HG02798 (cell line): ENCODE measurements around the gene PTPRC.
A peak's percentile ranks its signal among the peaks of the same experiment; 100 is the strongest.

Source experiments
- ATAC-seq: cut with Tn5 transposase; IDR thresholded peaks from one replicate; pipeline ENCODE4 v1.9.1; 2021; ENCODE audit warnings: mild to moderate bottlenecking; ENCODE audit not compliant: unreplicated experiment, poor library complexity

The PTPRC gene

DNA sequence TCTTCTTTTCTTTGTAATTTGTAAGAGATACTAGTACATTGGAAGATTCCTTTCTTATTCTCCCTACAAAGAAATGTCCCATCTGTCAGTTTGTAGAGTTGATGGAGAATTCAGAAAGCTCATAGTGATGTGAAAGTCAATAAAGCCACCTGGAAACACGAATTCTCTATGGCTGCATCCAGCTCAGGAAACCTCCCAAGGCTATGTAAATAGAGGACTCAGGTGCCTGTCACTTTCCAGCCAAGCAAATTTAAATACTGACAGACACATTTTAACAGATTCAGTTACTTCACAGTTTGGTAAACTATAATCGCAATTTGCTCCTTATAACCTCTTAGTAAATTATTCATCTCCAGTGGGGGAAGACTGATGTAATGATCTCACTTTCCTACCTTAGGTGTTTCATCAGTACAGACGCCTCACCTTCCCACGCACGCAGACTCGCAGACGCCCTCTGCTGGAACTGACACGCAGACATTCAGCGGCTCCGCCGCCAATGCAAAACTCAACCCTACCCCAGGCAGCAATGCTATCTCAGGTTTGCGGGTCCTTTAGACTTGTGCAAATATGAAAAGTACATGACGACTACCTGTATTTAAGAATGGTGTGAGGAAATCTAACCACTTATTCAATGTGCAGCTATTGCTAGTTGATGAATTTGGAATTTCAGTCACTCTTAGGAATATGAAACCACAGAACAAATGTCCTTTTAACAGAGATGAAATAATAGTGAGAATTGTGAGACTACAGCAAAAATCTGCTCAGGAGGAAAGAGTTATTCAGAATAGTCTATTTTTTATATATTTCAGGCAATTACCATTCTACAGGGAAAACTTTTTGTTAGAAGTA, 60.6 kb downstream of the PTPRC start:
- ATAC-seq, result no peak

DNA sequence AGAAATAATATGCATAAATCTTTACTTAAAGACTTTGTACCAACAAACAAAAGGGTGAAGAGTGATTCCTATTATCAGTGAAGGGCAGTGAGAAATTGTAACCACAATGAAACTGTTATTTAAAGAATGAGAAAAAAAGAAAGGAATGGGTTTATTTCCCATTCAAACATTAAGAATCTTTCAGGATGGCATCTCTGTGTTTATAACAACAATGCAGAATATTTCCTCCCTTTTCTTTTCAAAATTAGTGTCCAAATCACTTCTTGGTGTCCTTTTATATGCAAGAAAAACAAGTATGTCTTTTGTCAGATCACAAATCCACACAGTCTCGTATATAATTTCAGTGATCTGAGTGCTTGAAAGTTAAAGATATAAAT, 61.2 kb downstream of the PTPRC start:
- no peak for ATAC-seq

DNA sequence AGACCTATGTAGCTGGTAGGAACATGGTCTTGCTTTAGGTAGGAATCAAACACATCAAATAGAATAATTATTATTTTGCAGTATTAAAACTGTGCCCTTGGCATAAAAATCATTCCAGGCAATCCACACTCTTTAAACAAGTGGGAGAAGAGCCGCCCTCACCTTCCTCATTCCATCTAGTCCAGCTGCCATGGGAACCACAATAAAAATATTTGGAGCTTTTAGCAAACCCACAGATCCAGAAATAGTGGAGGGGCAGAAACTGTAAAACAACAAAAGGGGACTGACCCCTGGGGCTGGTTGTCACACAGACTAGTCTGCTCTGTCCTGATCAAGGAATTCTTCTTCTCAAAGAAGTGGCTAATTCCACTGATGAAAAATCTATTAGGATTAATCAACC, 61.6 kb downstream of the PTPRC start:
- ATAC-seq, result no peak

DNA sequence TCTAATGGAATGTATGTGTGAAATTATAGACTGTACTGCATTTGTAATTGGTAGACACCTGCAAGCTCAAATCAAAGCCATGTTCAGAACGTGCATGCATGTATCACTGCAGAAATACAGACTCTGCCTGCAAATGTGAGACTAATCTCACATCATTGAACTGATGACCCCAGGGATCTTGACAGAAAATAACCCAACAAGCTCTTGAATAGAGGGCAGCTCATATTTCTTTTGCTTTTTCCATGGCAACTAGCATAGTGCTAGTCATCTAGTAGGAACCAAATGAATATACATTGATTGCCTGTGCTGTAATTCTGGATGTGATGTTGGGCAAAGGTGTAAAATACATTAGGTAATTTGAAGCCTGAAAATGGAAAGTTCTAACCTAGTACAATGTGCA, 62.4 kb downstream of the PTPRC start:
- ATAC-seq, result no peak

DNA sequence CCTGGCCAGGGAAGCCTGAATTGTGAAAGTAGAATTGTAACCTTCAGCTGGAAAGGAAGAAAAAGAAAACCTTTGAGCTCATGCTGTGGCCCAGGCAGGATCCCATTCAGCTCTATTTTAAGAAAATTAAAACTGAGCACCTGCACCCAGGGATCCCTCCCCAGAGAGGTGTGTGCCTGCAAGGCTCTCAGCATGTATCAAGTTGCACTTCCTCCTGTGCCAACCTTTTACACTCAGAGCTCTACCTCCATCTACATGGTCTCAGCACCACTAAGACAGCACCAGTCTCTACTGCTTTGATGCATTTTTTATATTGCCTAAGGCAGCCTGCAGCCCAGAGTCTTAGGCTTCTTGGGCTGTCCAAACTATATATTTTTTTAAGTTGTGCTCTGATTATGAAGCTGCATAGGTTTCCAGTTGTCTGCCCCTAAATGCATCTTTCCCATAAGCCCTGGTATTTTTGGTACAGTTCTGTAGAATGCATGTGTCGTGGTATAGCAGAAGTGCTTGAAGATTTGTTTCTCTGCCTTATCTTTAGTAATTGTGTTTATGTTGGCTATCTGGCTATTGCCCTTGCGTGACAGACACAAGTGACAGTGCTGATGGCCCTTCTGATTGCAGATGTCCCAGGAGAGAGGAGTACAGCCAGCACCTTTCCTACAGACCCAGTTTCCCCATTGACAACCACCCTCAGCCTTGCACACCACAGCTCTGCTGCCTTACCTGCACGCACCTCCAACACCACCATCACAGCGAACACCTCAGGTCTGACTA, 63.1 kb downstream of the PTPRC start:
- peak; percentile 53 for ATAC-seq

DNA sequence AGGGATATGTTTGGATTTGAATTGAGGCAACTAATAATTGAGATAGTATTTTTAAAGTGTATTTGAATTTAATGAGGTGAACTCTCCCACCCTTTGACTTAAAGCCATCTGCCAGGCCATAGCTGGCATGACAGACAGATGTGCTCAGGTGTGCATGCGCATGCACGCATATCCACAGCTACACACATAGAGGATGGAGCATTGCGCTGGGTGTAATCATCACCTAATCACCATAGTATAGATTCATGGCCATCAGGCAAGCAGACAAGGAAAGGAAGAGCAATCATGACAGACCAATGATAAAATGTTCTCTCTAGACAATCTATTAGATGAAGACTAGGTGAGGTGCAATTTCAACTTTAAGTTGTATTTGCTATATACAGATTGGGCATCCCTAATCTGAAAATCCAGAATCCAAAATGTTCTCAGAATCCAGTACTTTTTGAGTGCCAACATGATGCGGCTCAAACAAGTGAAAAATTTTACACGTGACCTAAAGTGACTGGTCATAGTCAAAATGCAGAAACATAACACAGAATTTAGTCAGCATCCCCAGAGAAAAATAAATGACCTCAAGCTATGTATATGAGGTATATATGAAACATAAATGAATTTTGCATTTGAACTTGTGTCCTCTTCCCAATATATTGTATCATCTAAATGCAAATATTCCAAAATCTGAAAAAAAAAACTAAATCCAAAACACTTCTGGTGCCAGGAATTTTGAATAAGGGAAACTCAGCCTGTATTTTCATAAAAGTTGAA, 70.1 kb downstream of the PTPRC start:
- no peak for ATAC-seq

DNA sequence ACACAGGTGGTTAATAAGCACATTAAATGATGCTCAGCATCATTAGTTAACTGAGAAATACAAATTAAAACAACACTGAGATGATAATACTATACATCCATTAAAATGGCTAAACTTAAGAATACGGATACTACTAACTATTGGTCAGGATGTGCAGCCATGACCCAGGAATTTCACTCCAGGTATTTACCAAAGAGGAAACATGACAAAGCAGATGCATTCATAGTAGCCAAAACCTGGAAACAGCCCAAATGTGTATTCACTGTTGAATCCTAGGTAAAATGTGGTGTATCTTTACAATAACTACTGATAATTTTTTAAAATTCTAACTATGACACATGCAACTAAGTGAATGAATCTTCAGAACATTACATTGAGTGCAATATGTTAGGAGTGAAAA, 73.0 kb downstream of the PTPRC start:
- ATAC-seq, result no peak

DNA sequence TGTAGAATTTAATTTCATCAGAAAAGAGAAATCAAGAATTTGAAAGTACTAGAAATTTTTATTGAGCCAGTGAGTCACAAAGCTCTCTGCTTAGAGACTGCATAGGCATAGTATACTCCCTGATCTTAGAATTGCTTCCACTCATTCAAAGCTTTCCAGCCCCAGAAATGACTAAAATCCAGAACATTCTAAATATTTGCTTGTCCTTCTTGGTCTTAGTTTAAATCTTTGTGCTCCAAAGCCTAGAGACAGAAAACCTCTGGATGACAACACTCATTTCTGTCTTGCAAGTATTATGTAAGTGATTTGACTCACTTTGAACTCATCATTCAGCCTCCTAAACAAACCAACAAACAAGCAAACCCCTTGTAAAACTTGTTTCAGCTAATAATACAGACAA, 74.2 kb downstream of the PTPRC start:
- ATAC-seq, result no peak

DNA sequence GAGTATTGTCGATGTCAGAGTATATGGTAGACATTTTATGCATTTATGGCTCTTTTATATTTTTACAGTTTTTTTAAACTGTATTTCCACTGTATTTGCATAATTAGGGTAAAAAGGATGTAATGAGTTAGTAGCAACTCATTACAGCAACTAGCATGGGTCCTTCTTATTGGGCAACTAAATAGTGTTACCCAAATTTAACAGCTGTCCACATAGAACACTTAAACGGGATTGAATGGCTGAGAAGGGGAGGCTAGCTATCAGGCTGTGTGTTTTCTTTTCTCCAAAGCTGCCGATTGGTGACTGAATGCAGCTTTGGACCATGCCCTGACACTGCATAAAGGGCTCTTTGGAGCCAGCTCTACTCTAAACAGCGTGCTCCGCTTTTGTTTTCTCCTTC, 75.4 kb downstream of the PTPRC start:
- no peak for ATAC-seq

DNA sequence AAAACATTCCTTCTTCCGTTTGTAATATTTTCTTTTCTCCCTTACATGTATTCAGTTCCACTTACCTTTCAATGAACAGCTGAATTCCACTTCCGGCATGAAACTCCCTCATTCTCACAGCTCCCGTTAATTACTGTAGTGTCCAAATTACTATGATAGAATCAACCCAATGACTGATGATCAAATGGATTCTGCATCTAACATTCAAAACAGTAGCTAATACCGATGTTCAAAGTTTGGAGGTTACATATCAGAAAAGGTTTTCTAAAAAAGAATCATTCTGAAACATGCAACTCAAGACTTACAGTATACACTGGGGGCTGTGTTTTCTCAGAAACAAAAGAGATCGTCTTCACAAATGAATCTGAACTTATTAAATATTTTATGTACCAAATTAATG, 77.2 kb downstream of the PTPRC start:
- ATAC-seq, result no peak

DNA sequence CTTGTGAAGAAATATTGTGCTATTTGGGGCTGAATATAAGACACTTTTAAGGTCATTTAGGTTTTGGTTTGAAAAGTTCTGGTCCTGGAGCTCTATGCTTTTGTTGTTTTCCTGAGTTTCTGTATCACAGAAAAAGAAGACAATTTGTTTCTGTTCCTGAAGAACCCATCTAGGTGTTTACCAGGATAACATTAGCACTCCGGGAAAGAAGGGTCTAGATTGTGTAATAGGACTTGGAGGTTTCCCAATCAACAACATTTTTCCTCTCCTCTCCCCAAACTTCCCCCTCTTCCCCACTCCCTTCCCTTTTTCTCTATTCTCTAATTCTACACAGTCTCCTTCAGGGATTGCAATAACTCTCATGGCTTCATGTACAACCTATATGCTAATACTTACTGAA, 78.7 kb downstream of the PTPRC start:
- ATAC-seq, result no peak

DNA sequence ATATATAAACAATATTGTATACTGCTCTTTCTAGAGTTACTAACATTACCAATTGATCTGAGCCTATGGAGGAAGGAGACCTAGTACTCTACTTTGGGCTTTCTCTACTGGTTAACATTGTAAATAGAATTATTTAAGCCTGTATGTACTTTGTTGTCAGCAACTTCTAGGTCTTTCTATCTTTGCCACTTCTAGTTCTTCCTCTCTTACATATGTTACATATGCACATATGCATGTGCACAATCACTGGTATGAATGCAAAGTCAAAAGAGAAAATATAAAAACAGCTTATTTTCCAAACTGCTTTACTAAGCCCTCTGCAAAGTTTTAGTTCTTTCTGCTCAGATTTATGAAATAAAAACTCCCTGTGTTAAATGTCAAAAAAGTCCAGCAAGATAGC, 84.3 kb downstream of the PTPRC start:
- no peak for ATAC-seq

DNA sequence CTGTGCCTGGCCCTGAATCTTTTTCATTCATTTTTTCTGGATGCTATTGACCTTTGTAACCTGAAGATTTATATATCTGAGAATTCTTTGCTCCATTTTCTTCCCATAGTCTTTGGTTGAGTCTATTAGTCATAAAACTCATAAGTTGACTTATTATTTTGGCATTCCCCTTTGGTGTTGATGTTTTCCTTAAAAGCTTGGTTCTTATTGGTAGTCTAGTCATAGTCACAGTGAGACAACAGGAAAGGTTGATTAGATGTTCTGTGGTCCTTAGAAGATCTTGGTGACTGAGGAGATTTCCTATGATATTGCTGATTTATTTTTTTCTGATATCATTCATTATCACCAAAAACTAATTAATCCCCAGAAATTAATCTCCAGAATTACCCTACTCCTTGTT, 86.2 kb downstream of the PTPRC start:
- no peak for ATAC-seq

DNA sequence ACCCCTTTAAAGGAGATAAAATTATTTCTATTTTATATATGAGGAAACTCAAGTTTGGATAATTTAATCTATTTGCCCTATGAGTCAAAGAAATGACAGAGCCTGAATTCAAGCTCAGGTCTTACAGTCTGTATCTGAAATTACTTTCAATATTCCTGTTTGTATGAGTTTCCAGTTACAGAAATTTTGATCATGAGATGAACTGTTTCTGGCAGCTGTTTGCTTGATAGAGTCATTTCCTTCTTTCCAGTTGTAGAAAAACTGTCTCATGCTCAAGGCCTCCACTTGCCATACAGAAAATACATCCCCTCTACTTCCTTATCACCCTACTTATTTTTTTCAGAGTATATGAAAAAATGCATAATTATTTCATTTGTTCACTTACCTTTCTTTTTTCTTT, 87.6 kb downstream of the PTPRC start:
- no peak for ATAC-seq

DNA sequence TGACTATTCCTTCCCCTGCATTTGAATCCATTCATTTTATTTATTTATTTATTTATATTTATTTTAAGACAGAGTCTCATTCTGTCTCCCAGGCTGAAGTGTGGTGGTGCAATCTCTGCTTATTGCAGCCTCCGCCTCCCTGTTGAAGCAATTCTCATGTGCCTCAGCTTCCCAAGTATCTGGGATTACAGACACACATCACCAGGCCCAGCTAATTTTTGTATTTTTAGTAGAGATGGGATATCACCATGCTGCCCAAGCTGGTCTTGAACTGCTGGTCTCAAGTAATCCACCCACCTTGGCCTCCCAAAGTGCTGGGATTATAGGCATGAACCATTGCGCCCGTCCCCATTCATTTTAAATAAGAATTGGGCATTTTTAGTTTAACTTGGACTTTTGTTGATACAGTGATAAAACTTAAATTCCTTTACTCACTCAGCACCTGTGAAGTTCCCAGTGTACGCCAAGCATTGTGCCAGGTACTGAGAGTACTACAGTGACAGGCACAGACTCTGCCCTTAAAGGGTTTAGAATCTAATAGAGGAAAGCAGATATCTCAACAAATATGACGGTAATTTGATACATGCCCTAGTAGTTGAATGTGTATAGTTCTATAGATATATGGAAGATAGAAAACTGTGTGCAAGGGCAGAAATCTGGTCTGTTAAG, 90.5 kb downstream of the PTPRC start:
- no peak for ATAC-seq

DNA sequence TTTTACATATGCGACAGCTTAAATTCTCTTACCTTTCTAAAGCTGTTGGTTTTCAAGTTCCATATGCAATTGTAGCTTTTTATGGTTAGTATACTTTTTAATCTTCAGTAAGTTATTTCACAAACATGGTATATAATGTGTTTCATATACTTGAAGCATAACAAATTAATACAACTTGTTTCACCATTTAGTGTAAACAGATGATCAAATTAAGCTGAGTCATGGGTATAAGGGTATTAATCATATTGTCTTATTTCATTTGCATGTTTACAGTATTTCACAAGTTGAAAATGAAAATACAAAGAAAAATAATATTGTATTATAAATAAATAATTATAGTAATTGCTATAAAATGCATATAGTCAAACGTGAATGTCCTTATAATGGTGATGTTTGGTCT, 92.1 kb downstream of the PTPRC start:
- no peak for ATAC-seq

DNA sequence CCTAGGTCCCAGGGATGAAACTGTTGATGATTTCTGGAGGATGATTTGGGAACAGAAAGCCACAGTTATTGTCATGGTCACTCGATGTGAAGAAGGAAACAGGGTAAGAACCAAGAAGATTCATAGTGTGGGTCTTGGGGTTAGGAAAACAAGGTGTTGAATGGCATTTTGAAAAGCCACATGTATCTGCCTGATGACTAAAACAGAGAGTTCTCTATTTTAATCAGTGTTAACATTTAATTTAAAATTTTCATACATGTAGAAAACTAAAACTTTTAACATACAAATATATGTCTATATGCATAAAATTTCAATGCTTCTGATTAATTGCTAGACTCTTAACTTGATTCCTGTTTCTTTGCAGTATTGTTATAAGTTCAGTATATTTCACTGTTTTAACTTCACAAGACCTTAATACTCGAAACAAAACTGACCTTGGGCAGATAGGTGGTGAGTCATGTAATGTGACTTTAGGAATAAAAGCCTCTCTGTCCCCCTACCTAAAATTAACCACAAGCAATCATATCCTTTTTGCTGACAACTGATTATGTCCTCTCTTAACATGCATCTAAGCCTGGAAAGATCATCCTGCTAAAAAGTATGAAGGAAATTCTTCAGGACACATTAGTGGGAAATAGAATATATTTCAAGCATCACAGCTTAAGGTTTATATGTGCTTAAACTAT, 95.6 kb downstream of the PTPRC start:
- peak; percentile 90 for ATAC-seq

DNA sequence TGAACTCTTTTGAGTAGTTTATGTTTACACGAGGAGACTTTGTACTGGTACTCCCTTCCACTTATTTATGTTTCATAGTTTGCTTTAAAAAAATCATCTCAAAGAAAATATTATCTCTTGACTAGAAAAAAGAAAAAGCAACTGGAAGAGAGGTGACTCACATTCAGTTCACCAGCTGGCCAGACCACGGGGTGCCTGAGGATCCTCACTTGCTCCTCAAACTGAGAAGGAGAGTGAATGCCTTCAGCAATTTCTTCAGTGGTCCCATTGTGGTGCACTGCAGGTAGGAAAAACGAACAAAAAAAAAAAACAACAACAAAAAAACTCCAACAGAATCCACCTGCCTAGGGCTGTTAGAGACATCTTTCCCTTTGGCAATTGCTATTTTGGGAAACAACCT, 102.9 kb downstream of the PTPRC start:
- no peak for ATAC-seq

DNA sequence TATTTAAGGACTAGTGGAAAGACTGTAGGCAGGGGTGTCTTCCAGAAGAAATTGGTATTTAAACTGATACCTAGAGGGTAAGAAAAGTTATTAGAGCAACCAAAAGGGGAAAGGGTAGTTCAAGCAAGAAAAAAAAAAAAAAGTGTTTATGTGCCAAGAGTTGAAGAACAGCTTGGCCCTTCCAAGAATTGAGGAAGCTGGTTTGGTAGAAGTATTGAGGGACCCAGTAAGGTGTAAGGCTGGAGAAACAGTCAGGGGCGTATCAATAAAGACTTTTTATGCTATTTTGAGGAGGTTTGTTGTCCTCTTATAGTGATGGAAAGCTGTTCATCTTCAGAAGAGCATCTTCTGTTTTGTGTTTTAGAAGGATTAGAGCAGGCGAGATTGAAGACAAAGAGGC, 108.3 kb downstream of the PTPRC start:
- no peak for ATAC-seq

DNA sequence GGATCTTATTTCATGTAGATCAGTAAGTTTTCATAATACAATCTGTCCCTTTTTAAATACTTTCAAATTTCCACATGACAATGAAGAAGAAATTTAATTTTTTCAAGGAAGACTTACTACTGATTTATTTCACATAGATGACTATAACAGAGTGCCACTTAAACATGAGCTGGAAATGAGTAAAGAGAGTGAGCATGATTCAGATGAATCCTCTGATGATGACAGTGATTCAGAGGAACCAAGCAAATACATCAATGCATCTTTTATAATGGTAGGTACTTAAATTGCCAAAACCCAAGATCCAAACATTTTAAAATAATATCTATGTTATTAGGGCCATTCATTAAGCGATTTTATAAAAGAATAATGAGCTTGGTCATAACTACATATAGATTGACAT, 110.4 kb downstream of the PTPRC start:
- ATAC-seq, result no peak
